ENCODE results near the gene ANK2.

ANK2 gene

DNA sequence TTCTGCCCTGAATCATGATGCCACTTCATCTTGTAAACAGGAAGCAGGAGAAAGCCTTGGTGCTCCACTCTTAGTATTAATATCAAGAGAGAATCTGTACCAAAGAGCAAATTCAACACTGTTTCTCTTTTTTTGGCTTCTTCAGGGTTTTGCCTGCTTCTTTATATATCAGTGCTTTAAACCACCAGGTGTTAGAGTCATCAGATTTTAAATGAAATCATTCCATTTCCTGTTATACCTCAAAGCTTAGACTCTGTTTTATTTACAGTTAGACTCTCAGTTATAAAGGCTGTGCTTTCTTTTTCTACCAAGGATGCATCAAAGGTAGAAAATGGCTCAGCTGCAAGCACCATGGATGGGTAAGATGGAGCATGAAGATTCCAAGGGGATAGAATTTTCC is 361.2 kb downstream of the ANK2 start:
- no peak overlapping the region for H3K4me3 ChIP-seq (ENCODE audit: low read depth, low read length)
- TF ChIP-seq, protein P1, sequence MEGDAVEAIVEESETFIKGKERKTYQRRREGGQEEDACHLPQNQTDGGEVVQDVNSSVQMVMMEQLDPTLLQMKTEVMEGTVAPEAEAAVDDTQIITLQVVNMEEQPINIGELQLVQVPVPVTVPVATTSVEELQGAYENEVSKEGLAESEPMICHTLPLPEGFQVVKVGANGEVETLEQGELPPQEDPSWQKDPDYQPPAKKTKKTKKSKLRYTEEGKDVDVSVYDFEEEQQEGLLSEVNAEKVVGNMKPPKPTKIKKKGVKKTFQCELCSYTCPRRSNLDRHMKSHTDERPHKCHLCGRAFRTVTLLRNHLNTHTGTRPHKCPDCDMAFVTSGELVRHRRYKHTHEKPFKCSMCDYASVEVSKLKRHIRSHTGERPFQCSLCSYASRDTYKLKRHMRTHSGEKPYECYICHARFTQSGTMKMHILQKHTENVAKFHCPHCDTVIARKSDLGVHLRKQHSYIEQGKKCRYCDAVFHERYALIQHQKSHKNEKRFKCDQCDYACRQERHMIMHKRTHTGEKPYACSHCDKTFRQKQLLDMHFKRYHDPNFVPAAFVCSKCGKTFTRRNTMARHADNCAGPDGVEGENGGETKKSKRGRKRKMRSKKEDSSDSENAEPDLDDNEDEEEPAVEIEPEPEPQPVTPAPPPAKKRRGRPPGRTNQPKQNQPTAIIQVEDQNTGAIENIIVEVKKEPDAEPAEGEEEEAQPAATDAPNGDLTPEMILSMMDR (IDR thresholded peaks at IDR 0.05; ENCODE audit: borderline replicate concordance, insufficient read depth, low read depth, low read length): no peak

DNA sequence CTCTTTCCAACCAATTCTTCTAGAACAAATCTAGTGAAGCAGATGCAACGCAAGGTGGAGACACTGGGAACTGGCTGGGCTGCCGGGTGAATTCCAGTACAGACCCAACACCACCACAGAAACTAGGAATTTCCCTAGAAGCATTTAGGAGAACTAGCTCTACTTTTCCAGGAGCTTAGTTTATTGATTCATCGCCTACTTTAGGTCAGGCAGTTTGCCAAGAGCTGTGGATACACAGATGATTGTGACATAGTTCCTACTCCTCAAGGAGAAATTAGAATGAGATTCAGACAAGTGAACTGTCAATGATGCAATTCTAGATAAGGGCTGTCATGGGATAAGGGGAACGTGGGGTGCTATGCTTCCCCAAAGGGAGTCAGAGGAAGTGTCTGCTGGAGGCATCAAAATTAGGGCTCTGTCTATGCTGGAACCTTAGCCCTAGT is 362.1 kb downstream of the ANK2 start:
- TF ChIP-seq, protein P1 (IDR thresholded peaks at IDR 0.05; ENCODE audit: borderline replicate concordance, insufficient read depth, low read depth, low read length): no peak
- H3K4me3 ChIP-seq (ENCODE audit: low read depth, low read length): no peak overlapping the region

GRCh38 chr4:113419631-113420030 is 370.2 kb downstream of the ANK2 start:
- TF ChIP-seq, protein P1 (IDR thresholded peaks at IDR 0.05; ENCODE audit: borderline replicate concordance, insufficient read depth, low read depth, low read length): no peak
- no peak overlapping the region for H3K4me3 ChIP-seq (ENCODE audit: low read depth, low read length)

DNA sequence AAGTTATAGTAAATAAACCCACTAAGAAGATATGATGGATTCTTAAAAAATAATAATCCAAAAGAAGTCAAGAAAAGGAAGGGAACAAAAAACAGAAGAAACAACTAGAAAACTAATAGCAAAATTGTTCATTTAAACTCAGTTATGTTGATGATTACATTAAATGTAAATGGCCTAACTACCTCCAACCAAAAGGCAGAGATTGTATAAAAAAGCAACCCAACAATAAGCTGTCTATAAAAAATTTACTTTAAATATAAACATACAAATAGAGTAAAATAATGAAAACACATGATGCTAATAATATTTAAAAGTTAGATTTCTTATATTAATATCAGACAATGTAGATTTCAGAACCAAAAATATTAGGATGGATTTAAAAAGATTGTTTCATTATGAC is 371.5 kb downstream of the ANK2 start:
- H3K4me3 ChIP-seq (ENCODE audit: low read depth, low read length): no peak overlapping the region
- TF ChIP-seq, protein P1 (IDR thresholded peaks at IDR 0.05; ENCODE audit: borderline replicate concordance, insufficient read depth, low read depth, low read length): no peak

- H3K4me3 ChIP-seq (ENCODE audit: low read depth, low read length): no peak overlapping the region
- TF ChIP-seq, protein P1 (IDR thresholded peaks at IDR 0.05; ENCODE audit: borderline replicate concordance, insufficient read depth, low read depth, low read length): no peak
Observed at GRCh38 chr4:113423631-113424030, 374.2 kb downstream of the ANK2 start.

- TF ChIP-seq, protein P1 (IDR thresholded peaks at IDR 0.05; ENCODE audit: borderline replicate concordance, insufficient read depth, low read depth, low read length): no peak
- no peak overlapping the region for H3K4me3 ChIP-seq (ENCODE audit: low read depth, low read length)
Observed at GRCh38 chr4:113433116-113433515, 383.7 kb downstream of the ANK2 start.
